MV-4-11 (cell line): ENCODE results near the gene PHTF1.
"Not testable (repeated sequence)": the region's sequence is repeated elsewhere in the genome, so short reads cannot be mapped to it uniquely, and the experiment has no call there.

Source experiments
- DNase-seq: peaks from one replicate; lab custom pipeline; 2025; lab: John Stamatoyannopoulos, UW

PHTF1 gene

GRCh38 chr1:113718621-113719020, 40.7 kb downstream of the PHTF1 start:
- not testable (repeated sequence) for DNase-seq

DNA sequence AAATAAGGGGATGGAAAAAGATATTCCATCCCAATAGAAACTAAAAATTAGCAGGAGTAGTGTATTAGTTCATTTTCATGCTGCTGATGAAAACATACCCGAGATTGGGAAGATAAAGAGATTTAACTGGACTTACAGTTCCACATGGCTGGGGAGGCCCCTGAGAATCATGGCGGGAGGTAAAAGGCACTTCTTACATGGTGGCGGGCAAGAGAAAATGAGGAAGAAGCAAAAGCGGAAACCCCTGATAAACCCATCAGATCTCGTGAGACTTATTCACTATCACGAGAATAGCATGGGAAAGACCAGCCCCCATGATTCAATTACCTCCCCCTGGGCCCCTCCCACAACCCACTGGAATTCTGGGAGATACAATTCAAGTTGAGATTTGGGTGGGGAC, 41.8 kb downstream of the PHTF1 start:
- not testable (repeated sequence) for DNase-seq

DNA sequence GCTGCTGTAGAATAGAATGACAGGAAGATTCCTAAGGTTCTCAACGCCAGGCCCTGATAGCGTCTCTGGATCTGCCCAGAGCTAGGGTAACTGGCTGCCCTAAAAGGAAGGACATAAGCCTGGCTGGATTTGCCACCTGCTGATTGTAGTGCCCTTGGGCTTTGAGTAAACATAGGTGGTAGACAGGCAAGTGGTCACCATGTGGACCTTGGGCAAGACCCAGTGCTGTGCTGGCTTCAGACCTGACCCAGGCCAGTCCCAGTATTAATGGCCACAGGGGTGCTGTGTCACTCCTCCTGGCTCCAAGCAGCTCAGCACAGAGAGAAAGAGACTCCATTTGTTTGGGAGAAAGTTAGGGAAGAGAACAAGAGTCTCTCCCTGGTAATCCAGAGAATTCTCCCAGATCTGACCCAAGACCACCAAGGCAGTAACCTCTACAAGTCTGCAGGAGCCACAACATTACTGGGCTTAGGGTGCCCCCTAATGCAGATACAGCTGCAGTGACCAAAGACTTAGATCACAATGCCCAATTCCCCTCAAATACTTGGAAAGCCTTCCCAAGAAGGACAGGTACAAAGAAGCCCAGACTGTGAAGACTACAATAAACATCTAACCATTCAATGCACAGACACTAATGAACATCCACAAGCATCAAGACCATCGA, 44.5 kb downstream of the PHTF1 start:
- no peak for DNase-seq

GRCh38 chr1:113701429-113701828, 57.9 kb downstream of the PHTF1 start:
- DNase-seq = peak; percentile 58

DNA sequence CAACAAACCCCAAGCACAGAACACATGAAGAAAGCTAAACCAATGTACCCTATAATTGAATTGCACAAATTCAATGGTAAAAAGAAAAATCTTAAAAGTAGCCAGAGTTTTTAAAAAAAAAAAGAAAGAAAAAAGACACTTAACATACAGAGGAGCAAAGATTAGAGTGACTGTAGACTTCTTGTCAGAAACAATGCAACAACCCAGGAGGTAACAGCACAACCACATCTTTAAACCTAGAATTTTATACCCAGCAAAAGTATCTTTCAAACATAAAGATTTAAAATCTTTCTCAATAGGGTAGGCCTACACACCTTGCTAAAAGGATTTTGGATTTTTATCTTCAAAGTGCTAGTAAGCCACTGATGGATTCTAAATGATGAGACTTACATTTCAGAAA, 64.4 kb downstream of the PHTF1 start:
- DNase-seq = no peak

GRCh38 chr1:113692824-113693431, 66.4 kb downstream of the PHTF1 start:
- no peak for DNase-seq

GRCh38 chr1:113692342-113692741, 66.9 kb downstream of the PHTF1 start:
- DNase-seq = no peak

DNA sequence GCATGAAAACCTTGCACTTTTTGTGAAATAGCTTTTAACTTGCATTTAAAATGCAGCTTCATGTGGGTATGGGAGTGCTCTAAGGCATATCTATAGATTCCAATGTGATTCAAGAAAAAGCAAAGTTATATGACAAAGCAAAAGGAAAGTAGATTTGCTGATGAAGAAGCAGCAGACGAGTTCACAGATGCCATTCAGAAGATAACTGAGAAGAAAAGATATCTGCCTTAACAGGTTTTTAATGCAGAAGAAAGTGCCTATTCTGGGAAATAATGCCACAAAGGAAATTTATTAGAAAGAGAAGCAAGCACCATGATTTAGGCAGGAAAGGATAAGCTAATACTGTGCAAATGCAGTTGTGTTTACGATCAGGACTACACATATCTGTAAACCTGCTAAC, 68.1 kb downstream of the PHTF1 start:
- DNase-seq = no peak

GRCh38 chr1:113686891-113687618, 72.2 kb downstream of the PHTF1 start:
- no peak for DNase-seq

GRCh38 chr1:113684153-113684541, 75.1 kb downstream of the PHTF1 start:
- no peak for DNase-seq

- DNase-seq = peak; percentile 40
These were observed 75.7 kb downstream of the PHTF1 start for GRCh38 chr1:113683384-113684152.

- DNase-seq = no peak
These were observed 77.5 kb downstream of the PHTF1 start for GRCh38 chr1:113681596-113682337.

DNA sequence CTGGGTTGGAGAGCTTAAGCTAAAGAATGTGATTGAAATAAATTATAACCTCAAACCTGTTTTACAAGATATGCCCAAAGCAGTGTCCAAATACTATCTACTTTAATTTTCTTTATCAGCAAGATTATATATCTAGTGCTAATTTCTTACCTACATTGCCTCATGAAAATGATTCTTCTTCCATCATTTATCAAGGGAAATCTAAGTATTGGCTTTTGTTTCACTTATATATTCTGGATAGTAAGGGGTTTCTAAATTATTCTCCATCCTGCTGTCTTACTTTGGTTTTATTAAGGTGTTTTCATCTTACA, 81.2 kb downstream of the PHTF1 start:
- DNase-seq = no peak

DNA sequence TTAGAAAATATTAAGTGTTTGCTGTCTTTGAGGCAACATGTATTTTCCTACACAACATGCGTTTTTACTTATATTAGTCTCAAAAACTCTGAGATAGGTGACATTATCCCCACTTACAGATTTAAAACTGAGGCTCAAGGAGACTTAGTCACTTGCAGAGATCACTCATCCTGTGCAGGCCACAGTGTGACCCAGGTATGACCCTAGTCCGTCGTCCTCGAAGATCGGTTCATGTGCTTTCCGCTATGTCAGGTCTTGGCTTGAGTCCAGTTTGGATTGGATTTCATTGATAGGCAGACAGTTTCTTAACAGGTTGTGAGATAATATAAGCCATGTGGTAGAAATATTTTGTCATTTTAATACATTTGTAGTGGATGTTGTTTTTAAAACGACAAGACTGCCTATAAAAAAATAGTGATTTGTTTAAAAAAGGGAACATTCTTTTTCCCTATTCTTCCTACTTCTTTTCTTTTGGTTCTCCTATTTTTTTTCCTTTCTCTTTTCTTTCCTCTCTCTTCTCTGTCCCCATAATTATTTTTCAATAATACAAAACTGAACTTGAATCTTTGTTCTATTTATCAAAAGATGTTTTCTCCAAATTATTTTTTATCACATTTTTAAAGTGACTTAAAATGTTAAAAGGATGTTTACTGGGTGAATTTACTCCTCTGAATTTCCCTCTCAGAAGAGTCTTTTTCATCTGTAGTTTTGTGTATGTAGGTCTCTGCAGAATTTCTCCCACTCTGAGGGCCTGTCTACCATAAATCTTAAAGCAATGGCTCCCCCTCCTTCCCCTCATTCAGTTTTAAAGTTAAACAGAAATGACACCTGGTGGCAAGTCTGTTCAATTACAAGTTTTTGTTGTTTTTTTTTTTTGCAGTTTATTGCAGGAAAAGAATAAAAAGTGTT, 81.8 kb downstream of the PHTF1 start:
- peak; percentile 18 for DNase-seq

DNA sequence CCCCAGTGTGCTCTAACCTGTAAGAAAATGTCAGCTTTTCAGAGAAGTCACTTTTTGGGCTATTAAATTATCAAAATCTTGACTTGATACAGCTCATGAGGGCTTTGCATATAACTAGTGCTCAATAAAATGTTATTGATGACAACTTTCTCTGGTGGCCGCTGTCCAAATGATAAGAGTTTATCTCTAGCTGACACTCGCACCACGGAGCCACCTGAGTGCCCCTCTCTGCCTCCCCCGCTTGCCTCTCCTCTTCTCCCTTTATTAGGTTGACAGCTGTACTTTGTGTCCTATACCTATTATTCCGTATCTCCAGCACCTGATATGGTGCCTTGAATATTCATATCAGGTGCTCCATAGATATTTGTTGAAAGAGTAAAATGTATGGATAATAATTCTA, 82.8 kb downstream of the PHTF1 start:
- no peak for DNase-seq

GRCh38 chr1:113675302-113675701, 84.0 kb downstream of the PHTF1 start:
- peak; percentile 46 for DNase-seq

DNA sequence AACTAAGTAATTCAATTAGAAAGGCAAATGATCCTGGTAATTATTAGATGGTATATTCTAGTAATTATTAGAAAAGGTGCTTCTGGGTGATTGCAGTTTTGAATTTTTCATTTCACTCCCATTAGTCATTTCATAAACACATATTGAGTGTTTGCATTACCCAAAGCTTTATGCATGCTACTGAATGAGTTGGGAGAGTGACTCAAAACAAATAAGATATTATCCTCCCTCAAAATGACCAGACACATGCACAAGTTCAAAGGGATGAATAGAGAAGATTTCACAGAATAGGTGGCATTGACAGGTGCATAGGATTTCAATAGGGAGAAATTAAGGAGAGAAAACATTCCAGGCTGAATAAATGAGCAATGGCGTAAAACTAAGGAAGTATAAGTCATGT, 84.7 kb downstream of the PHTF1 start:
- no peak for DNase-seq

DNA sequence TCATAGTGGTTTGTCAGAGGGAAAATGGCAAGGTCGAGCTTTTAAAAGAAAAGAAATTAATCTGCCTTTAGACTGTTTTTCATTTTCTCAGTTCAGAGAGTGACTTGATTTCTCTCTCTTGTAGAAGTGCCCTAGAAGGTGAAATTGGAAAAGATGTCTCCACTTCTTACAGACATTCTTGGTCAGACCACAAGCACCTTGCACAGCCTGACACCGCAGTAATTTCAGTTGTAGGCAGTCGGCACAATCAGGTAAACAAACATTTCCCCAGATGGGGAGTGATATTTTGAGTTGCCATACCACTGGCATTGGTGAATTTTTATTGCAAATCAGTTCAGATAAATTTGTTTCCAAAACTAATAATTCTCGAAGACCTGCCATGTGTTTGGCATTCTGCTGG, 86.8 kb downstream of the PHTF1 start:
- no peak for DNase-seq

DNA sequence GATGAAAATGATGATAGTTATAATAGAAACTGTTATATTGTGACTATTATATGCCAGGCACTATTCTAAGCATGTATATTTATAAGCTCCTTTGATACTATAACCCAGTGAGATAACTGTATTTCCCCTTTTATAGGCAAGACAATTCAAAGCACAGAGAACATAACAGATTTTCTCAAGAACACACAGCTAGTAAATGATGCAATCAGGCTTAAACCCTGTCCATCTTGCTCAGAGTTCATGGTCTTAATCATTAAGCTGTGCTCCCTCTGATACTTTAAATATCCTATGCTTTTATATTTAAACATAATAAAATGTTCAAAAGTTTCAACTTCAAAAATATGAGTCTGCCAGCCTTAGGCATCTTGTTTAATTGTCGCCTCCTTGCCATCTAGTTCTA, 88.6 kb downstream of the PHTF1 start:
- DNase-seq = no peak

GRCh38 chr1:113669988-113670387, 89.3 kb downstream of the PHTF1 start:
- no peak for DNase-seq

GRCh38 chr1:113666126-113666525, 93.2 kb downstream of the PHTF1 start:
- no peak for DNase-seq
